HepG2 (cell line): ENCODE measurements around the gene NFILZ. TPM values are rescaled to one million over a fixed set of nuclear protein-coding genes. Genes with fewer than 3 reads are reported as not detected.

Source experiments
- EZH2 ChIP-seq: conservative IDR thresholded peaks from 2 replicates; pipeline ENCODE4 v1.6.1; 2012; ENCODE audit warnings: mild to moderate bottlenecking, low read depth, low read length, moderate library complexity
- FOXO1 ChIP-seq: sonication (generic); formaldehyde crosslinking; IDR thresholded peaks from 2 replicates; pipeline ENCODE4 v1.4.0; 2020; ENCODE audit warnings: missing genetic modification reagents
- GMEB1 ChIP-seq: sonication (generic); formaldehyde crosslinking; IDR thresholded peaks from 2 replicates; pipeline ENCODE4 v1.5.1; 2020; ENCODE audit warnings: missing genetic modification reagents, mild to moderate bottlenecking, borderline replicate concordance
- MED1 ChIP-seq: sonication (generic); formaldehyde crosslinking; IDR thresholded peaks from 2 replicates; pipeline ENCODE4 v1.4.0; 2020; ENCODE audit warnings: missing genetic modification reagents
- PAF1 ChIP-seq: IDR thresholded peaks from 2 replicates; pipeline ENCODE4 v1.6.1; 2016; ENCODE audit warnings: missing genetic modification reagents, missing compliant biosample characterization
- PAXIP1 ChIP-seq: sonication (generic); formaldehyde crosslinking; conservative IDR thresholded peaks from 2 replicates; pipeline ENCODE4 v1.4.0; 2020; ENCODE audit warnings: mild to moderate bottlenecking, missing genetic modification reagents, moderate library complexity
- RCOR2 ChIP-seq: IDR thresholded peaks from 2 replicates; pipeline ENCODE4 v1.6.1; 2016; ENCODE audit warnings: missing biosample characterization, missing genetic modification reagents
- RFX3 ChIP-seq: IDR thresholded peaks from 2 replicates; pipeline ENCODE4 v1.6.1; 2016; ENCODE audit warnings: missing biosample characterization, missing genetic modification reagents
- RFXANK ChIP-seq: IDR thresholded peaks from 2 replicates; pipeline ENCODE4 v1.6.1; 2016
- SAFB2 ChIP-seq: sonication (generic); formaldehyde crosslinking; IDR thresholded peaks from 2 replicates; pipeline ENCODE4 v1.5.1; 2020; ENCODE audit warnings: missing genetic modification reagents, low read depth, mild to moderate bottlenecking, borderline replicate concordance
- SOX13 ChIP-seq, 3 experiments: fragments of 450-650 bp in 1 of 3; sonication (generic) in 1 of 3; formaldehyde crosslinking in 1 of 3; IDR thresholded peaks in 2 of 3; conservative IDR thresholded peaks in 1 of 3; 2 replicates each; pipeline versions ENCODE4 v1.5.0 to v1.6.1; 2016 to 2020; ENCODE audit warnings: antibody characterized with exemption in 1 of 3, mild to moderate bottlenecking in 1 of 3, missing compliant biosample characterization in 1 of 3, missing genetic modification reagents in 1 of 3, moderate library complexity in 1 of 3
- SP2 ChIP-seq: sonication (generic); formaldehyde crosslinking; IDR thresholded peaks from 2 replicates; pipeline ENCODE4 v1.5.1; 2020; ENCODE audit warnings: mild to moderate bottlenecking, missing genetic modification reagents
- ZBTB42 ChIP-seq: sonication (generic); formaldehyde crosslinking; IDR thresholded peaks from 2 replicates; pipeline ENCODE4 v1.5.0; 2020; ENCODE audit warnings: mild to moderate bottlenecking, missing genetic modification reagents
- ZNF598 ChIP-seq: sonication (generic); formaldehyde crosslinking; IDR thresholded peaks from 2 replicates; pipeline ENCODE4 v1.5.1; 2020; ENCODE audit warnings: mild to moderate bottlenecking, missing genetic modification reagents, borderline replicate concordance
- ZNF670 ChIP-seq: sonication (generic); formaldehyde crosslinking; IDR thresholded peaks from 2 replicates; pipeline ENCODE4 v1.8.0; 2022; ENCODE audit warnings: mild to moderate bottlenecking, missing genetic modification reagents, borderline replicate concordance
- ZSCAN12 ChIP-seq: sonication (generic); formaldehyde crosslinking; IDR thresholded peaks from 2 replicates; pipeline ENCODE4 v1.9.0; 2021; ENCODE audit warnings: mild to moderate bottlenecking, missing genetic modification reagents
- polyA plus RNA-seq, 8 experiments: library from polyadenylated mRNA; depleted of rRNA in 3 of 8; stranded (reverse) in 7 of 8; unstranded in 1 of 8; fragments of >200 nt; fragmentation: Illumina TruSeq in 4 of 8; extraction: Trizol in 4 of 8; gene quantifications; 2 replicates each; pipeline versions ENCODE4 v1.2.1 to v1.2.3, GENCODE V29; 2011 to 2016; ENCODE audit warnings: low read depth in 4 of 8, missing spikeins in 1 of 8, mixed read lengths in 1 of 8; ENCODE audit not compliant: insufficient read depth in 1 of 8
- total RNA-seq, 5 experiments: library from RNA; depleted of rRNA; stranded (reverse); fragments of >200 nt; fragmentation: Illumina TruSeq; extraction: Trizol; gene quantifications; 2 replicates each; pipeline ENCODE4 v1.2.3, GENCODE V29; 2016; ENCODE audit warnings: low read depth in 1 of 5
- TF ChIP-seq, protein P1 (sequence below): IDR thresholded peaks from 2 replicates; pipeline ENCODE4 v1.6.1; 2016; ENCODE audit warnings: low read depth, missing genetic modification reagents, missing compliant biosample characterization
- TF ChIP-seq, protein P2 (sequence below): sonication (generic); formaldehyde crosslinking; IDR thresholded peaks from 2 replicates; pipeline ENCODE4 v1.5.0; 2020; ENCODE audit warnings: missing genetic modification reagents, mild to moderate bottlenecking, borderline replicate concordance

NFILZ gene
- total and polyA plus RNA-seq, 2 of the 13 experiments (the other 11 are each of a cell fraction or from before 2014, with no cell fraction given): not detected

- TF ChIP-seq, protein P1, sequence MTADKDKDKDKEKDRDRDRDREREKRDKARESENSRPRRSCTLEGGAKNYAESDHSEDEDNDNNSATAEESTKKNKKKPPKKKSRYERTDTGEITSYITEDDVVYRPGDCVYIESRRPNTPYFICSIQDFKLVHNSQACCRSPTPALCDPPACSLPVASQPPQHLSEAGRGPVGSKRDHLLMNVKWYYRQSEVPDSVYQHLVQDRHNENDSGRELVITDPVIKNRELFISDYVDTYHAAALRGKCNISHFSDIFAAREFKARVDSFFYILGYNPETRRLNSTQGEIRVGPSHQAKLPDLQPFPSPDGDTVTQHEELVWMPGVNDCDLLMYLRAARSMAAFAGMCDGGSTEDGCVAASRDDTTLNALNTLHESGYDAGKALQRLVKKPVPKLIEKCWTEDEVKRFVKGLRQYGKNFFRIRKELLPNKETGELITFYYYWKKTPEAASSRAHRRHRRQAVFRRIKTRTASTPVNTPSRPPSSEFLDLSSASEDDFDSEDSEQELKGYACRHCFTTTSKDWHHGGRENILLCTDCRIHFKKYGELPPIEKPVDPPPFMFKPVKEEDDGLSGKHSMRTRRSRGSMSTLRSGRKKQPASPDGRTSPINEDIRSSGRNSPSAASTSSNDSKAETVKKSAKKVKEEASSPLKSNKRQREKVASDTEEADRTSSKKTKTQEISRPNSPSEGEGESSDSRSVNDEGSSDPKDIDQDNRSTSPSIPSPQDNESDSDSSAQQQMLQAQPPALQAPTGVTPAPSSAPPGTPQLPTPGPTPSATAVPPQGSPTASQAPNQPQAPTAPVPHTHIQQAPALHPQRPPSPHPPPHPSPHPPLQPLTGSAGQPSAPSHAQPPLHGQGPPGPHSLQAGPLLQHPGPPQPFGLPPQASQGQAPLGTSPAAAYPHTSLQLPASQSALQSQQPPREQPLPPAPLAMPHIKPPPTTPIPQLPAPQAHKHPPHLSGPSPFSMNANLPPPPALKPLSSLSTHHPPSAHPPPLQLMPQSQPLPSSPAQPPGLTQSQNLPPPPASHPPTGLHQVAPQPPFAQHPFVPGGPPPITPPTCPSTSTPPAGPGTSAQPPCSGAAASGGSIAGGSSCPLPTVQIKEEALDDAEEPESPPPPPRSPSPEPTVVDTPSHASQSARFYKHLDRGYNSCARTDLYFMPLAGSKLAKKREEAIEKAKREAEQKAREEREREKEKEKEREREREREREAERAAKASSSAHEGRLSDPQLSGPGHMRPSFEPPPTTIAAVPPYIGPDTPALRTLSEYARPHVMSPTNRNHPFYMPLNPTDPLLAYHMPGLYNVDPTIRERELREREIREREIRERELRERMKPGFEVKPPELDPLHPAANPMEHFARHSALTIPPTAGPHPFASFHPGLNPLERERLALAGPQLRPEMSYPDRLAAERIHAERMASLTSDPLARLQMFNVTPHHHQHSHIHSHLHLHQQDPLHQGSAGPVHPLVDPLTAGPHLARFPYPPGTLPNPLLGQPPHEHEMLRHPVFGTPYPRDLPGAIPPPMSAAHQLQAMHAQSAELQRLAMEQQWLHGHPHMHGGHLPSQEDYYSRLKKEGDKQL (CRISPR knock-in tag): no peak
- TF ChIP-seq ZSCAN12: no peak
- TF ChIP-seq PAF1: no peak
- TF ChIP-seq RFXANK (CRISPR knock-in tag): no peak
- peak; percentile 16; the same call in 1 of the 2 replicates for TF ChIP-seq FOXO1 (CRISPR knock-in tag)
- peak; percentile 60; the same call in 1 of the 2 replicates for TF ChIP-seq ZNF670 (CRISPR knock-in tag)
- TF ChIP-seq SP2 (CRISPR knock-in tag): no peak
- no peak for TF ChIP-seq RCOR2 (CRISPR knock-in tag)
- no peak for TF ChIP-seq SAFB2 (CRISPR knock-in tag)
- TF ChIP-seq, protein P2, sequence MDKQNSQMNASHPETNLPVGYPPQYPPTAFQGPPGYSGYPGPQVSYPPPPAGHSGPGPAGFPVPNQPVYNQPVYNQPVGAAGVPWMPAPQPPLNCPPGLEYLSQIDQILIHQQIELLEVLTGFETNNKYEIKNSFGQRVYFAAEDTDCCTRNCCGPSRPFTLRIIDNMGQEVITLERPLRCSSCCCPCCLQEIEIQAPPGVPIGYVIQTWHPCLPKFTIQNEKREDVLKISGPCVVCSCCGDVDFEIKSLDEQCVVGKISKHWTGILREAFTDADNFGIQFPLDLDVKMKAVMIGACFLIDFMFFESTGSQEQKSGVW: no peak
- no peak for TF ChIP-seq SOX13 (IDR thresholded peaks at IDR 0.05)
- peak in 1 of 2 experiments; percentile 68; a peak in 1 of 4 replicates for TF ChIP-seq SOX13 (CRISPR knock-in tag; conservative IDR thresholded peaks at IDR 0.05 in 1 of 2, IDR thresholded peaks at IDR 0.05 in 1 of 2)
- TF ChIP-seq ZNF598 (CRISPR knock-in tag): no peak
- no peak for TF ChIP-seq RFX3 (CRISPR knock-in tag)
- TF ChIP-seq GMEB1 (CRISPR knock-in tag): no peak
- TF ChIP-seq ZBTB42 (CRISPR knock-in tag): no peak
- no peak for TF ChIP-seq EZH2
- peak; percentile 66 for TF ChIP-seq PAXIP1
- TF ChIP-seq MED1 (CRISPR knock-in tag): peak; percentile 68; the same call in 1 of the 2 replicates
Observed at GRCh38 chr19:8638078-8638619, 7.7 kb downstream of the NFILZ start (continued).
